Measurements from ENCODE around the gene EVX1.

DNA sequence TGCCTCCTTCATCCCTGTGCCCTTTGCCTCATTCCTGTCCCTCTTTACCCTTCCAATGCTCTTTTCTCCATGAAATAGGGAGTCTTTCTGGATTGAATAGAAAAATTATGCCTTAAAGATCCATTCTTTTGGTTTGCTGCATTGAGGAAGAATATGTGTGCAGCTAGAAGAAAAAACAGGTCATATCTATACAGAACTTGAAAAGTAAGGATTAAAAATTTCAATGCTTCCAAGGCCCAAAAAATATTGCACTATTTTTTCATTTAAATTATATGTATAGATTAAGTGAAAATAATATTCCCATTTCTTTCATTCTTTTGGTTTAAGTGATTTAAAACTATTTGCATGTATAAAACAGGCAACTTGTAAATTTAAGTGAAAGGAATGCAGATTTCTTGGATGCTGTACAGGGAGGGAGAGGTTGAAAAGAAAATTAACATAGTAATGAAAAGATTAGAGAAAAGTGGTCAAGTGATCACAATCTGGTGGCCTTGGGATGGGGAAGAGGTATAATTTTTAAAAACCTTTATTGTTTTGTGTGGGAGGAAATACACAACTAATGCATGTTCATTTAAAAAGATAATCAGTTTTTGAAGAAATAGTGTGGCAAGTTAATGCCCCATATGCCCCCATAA, 18.5 kb upstream of the EVX1 start:
- TF ChIP-seq, protein P1, sequence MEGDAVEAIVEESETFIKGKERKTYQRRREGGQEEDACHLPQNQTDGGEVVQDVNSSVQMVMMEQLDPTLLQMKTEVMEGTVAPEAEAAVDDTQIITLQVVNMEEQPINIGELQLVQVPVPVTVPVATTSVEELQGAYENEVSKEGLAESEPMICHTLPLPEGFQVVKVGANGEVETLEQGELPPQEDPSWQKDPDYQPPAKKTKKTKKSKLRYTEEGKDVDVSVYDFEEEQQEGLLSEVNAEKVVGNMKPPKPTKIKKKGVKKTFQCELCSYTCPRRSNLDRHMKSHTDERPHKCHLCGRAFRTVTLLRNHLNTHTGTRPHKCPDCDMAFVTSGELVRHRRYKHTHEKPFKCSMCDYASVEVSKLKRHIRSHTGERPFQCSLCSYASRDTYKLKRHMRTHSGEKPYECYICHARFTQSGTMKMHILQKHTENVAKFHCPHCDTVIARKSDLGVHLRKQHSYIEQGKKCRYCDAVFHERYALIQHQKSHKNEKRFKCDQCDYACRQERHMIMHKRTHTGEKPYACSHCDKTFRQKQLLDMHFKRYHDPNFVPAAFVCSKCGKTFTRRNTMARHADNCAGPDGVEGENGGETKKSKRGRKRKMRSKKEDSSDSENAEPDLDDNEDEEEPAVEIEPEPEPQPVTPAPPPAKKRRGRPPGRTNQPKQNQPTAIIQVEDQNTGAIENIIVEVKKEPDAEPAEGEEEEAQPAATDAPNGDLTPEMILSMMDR (IDR thresholded peaks at IDR 0.05; ENCODE audit: insufficient read depth, low read length, poor library complexity, severe bottlenecking) = no peak
- TF ChIP-seq EZH2phosphoT487 (conservative IDR thresholded peaks at IDR 0.05; ENCODE audit: low read length) = no peak
